K562 (cell line): Measurements from ENCODE around the gene CELSR2. TPM values are rescaled to one million over a fixed set of nuclear protein-coding genes. Genes with fewer than 3 reads are reported as not detected.
A peak's percentile ranks its signal among the peaks of the same experiment; 100 is the strongest.

ENCODE experiments used
- ATF2 ChIP-seq: sonication (generic); formaldehyde crosslinking; IDR thresholded peaks from 2 replicates; pipeline ENCODE4 v1.8.1; 2022; ENCODE audit warnings: missing genetic modification reagents
- ERF ChIP-seq: fragments of 450-650 bp; formaldehyde crosslinking; IDR thresholded peaks from 2 replicates; pipeline ENCODE4 v1.4.0; 2020; ENCODE audit warnings: mild to moderate bottlenecking, mixed read lengths
- HDAC3 ChIP-seq: fragments of 450-650 bp; IDR thresholded peaks from 2 replicates; pipeline ENCODE4 v1.6.1; 2018; ENCODE audit warnings: borderline replicate concordance, mild to moderate bottlenecking, moderate library complexity; ENCODE audit not compliant: partially characterized antibody
- IFI16 ChIP-seq: fragments of 250-450 bp; sonication (Bioruptor Pico); IDR thresholded peaks from 2 replicates; pipeline ENCODE4 v2.1.2; 2022; ENCODE audit warnings: mild to moderate bottlenecking, inconsistent platforms
- KDM1A ChIP-seq, 2 experiments: fragments of 450-650 bp; IDR thresholded peaks; 2 replicates each; pipeline ENCODE4 v1.6.1; 2016; ENCODE audit warnings: mild to moderate bottlenecking in 2 of 2
- L3MBTL2 ChIP-seq: fragments of 450-650 bp; IDR thresholded peaks from 2 replicates; pipeline ENCODE4 v1.6.1; 2016; ENCODE audit warnings: mild to moderate bottlenecking, moderate library complexity
- MLLT1 ChIP-seq, 2 experiments: fragments of 450-650 bp; IDR thresholded peaks; 2 replicates each; pipeline ENCODE4 v1.6.1; 2016
- MYNN ChIP-seq, 2 experiments: sonication (generic); formaldehyde crosslinking in 1 of 2; IDR thresholded peaks; 2 replicates each; pipeline versions ENCODE4 v1.5.0 to v1.6.1; 2016 to 2020; ENCODE audit warnings: antibody characterized with exemption in 1 of 2, missing genetic modification reagents in 1 of 2
- NFE2L1 ChIP-seq: fragments of 450-650 bp; IDR thresholded peaks from 2 replicates; pipeline ENCODE4 v1.6.1; 2016; ENCODE audit warnings: missing genetic modification characterization, low read depth, mild to moderate bottlenecking, missing compliant biosample characterization, moderate library complexity, borderline replicate concordance
- NFIC ChIP-seq: fragments of 450-650 bp; IDR thresholded peaks from 2 replicates; pipeline ENCODE4 v1.6.1; 2017; ENCODE audit warnings: mild to moderate bottlenecking, inconsistent platforms
- OTX1 ChIP-seq: fragments of 450-650 bp; formaldehyde crosslinking; IDR thresholded peaks from 2 replicates; pipeline ENCODE4 v1.4.0; 2022; ENCODE audit warnings: mild to moderate bottlenecking
- PBX2 ChIP-seq, 2 experiments: IDR thresholded peaks in 1 of 2; conservative IDR thresholded peaks in 1 of 2; 2 replicates each; pipeline ENCODE4 v1.6.1; 2016; ENCODE audit warnings: low read depth in 2 of 2, mild to moderate bottlenecking in 1 of 2, missing compliant biosample characterization in 1 of 2, missing genetic modification characterization in 1 of 2, moderate library complexity in 1 of 2
- PHB2 ChIP-seq: fragments of 450-650 bp; IDR thresholded peaks from 2 replicates; pipeline ENCODE4 v1.6.1; 2017; ENCODE audit warnings: low read depth
- POLR2H ChIP-seq: IDR thresholded peaks from 2 replicates; pipeline ENCODE4 v1.6.1; 2016; ENCODE audit warnings: missing genetic modification characterization, low read depth, mild to moderate bottlenecking, control low read depth, missing compliant biosample characterization, moderate library complexity
- RBM25 ChIP-seq: fragments of 200-400 bp; formaldehyde crosslinking; IDR thresholded peaks from 2 replicates; pipeline ENCODE4 v1.6.1; 2018; ENCODE audit warnings: low read length, low read depth, moderate library complexity; ENCODE audit not compliant: severe bottlenecking
- SNIP1 ChIP-seq: fragments of 450-650 bp; IDR thresholded peaks from 2 replicates; pipeline ENCODE4 v1.7.1; 2017; ENCODE audit warnings: low read depth, mild to moderate bottlenecking
- U2AF2 ChIP-seq: fragments of 200-400 bp; formaldehyde crosslinking; optimal IDR thresholded peaks from 2 replicates; pipeline ENCODE3; 2017; ENCODE audit warnings: low read depth, mild to moderate bottlenecking, low read length
- ZKSCAN3 ChIP-seq: fragments of 250-450 bp; sonication (Bioruptor Pico); IDR thresholded peaks from 2 replicates; pipeline ENCODE4 v1.4.0; 2020
- polyA plus RNA-seq, 8 experiments: library from polyadenylated mRNA; depleted of rRNA in 4 of 8; stranded (reverse) in 5 of 8; unstranded in 3 of 8; fragments of >200 nt; fragmentation: Nextera tagmentation in 2 of 8; fragmentation: Illumina TruSeq in 1 of 8; extraction: Ambion mirVana in 2 of 8; extraction: Trizol in 1 of 8; gene quantifications; 2 replicates each; pipeline versions ENCODE4 v1.2.1 to v1.2.3, GENCODE V29; 2011 to 2014; ENCODE audit warnings: inconsistent platforms in 1 of 8, missing spikeins in 1 of 8
- total RNA-seq, 7 experiments: library from RNA; depleted of rRNA in 6 of 7; stranded (reverse); fragments of >200 nt in 6 of 7; fragmentation: Illumina TruSeq in 2 of 7; extraction: Trizol in 2 of 7; gene quantifications; 2 replicates each; pipeline versions ENCODE4 v1.2.1 to v1.2.3, GENCODE V29; 2011 to 2021; ENCODE audit warnings: low replicate concordance in 1 of 7
- TF ChIP-seq, protein P1 (sequence below): fragments of 250-450 bp; sonication (Bioruptor Pico); IDR thresholded peaks from 2 replicates; pipeline ENCODE4 v1.8.0; 2022; ENCODE audit warnings: inconsistent platforms, mild to moderate bottlenecking, moderate library complexity, borderline replicate concordance
- TF ChIP-seq, protein P2 (sequence below), 3 experiments: fragments of 200-800 bp in 1 of 3; sonication (Bioruptor generic) in 1 of 3; sonication (generic) in 1 of 3; formaldehyde crosslinking in 1 of 3; IDR thresholded peaks; 2 replicates each; pipeline versions ENCODE4 v1.6.1 to v1.8.0; 2016 to 2022; ENCODE audit warnings: mild to moderate bottlenecking in 2 of 3, missing compliant biosample characterization in 2 of 3, missing genetic modification characterization in 2 of 3, missing genetic modification reagents in 1 of 3

CELSR2 gene
- total and polyA plus RNA-seq, 9 of the 15 experiments (the other 6 are each of a cell fraction or from before 2014, with no cell fraction given) = 0.31 to 21.9 (median 4.2) TPM

- TF ChIP-seq, protein P1, sequence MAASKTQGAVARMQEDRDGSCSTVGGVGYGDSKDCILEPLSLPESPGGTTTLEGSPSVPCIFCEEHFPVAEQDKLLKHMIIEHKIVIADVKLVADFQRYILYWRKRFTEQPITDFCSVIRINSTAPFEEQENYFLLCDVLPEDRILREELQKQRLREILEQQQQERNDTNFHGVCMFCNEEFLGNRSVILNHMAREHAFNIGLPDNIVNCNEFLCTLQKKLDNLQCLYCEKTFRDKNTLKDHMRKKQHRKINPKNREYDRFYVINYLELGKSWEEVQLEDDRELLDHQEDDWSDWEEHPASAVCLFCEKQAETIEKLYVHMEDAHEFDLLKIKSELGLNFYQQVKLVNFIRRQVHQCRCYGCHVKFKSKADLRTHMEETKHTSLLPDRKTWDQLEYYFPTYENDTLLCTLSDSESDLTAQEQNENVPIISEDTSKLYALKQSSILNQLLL = no peak
- TF ChIP-seq IFI16 (CRISPR knock-in tag) = no peak
- peak; percentile 76 for TF ChIP-seq OTX1 (CRISPR knock-in tag)
- TF ChIP-seq PHB2 = 0 out of 2 replicates have a peak, but pooled peaks have one; percentile 19
- peak; percentile 15; the same call in 1 of the 2 replicates for TF ChIP-seq NFIC
- TF ChIP-seq RBM25 = no peak
- no peak for TF ChIP-seq MYNN (IDR thresholded peaks at IDR 0.05)
- no peak for TF ChIP-seq MYNN (CRISPR knock-in tag; IDR thresholded peaks at IDR 0.05)
- no peak for TF ChIP-seq PBX2 (CRISPR knock-in tag; IDR thresholded peaks at IDR 0.05; ENCODE audit: low read depth)
- TF ChIP-seq PBX2 (tag; conservative IDR thresholded peaks at IDR 0.05; ENCODE audit: low read depth) = no peak
- no peak for TF ChIP-seq ATF2
- TF ChIP-seq HDAC3 = no peak
- no peak for TF ChIP-seq U2AF2
- no peak for TF ChIP-seq ERF (CRISPR knock-in tag)
- TF ChIP-seq POLR2H (tag) = no peak
- no peak for TF ChIP-seq SNIP1
- TF ChIP-seq, protein P2, sequence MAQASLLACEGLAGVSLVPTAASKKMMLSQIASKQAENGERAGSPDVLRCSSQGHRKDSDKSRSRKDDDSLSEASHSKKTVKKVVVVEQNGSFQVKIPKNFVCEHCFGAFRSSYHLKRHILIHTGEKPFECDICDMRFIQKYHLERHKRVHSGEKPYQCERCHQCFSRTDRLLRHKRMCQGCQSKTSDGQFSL (CRISPR knock-in tag; IDR thresholded peaks at IDR 0.05) = no peak
- TF ChIP-seq, protein P2 (tag; IDR thresholded peaks at IDR 0.05) = no peak
- no peak for TF ChIP-seq ZKSCAN3 (CRISPR knock-in tag)
- 0 out of 4 replicates have a peak, but pooled peaks have one; percentile 41 to 46 for TF ChIP-seq MLLT1 (IDR thresholded peaks at IDR 0.05)
- no peak for TF ChIP-seq NFE2L1 (tag)
- no peak for TF ChIP-seq KDM1A (IDR thresholded peaks at IDR 0.05)
- TF ChIP-seq L3MBTL2 = no peak
Measured at GRCh38 chr1:109301874-109302273, 52.5 kb downstream of the CELSR2 start (continued).
